Stimulated activated CD8-positive, alpha-beta memory T cell treated with anti-CD3 and anti-CD28 coated beads, Interleukin-12 subunit alpha, Interleukin-12 subunit beta, amount 100 ng/mL, for 1 hour (primary cell): ENCODE results near the gene MTCL1.

Experiments
- DNase-seq: peaks from one replicate; pipeline ENCODE4 v3.0.0-alpha.2; 2020; ENCODE audit warnings: low read depth

The MTCL1 gene

GRCh38 chr18:8771930-8772329 is 66.6 kb downstream of the MTCL1 start:
- no peak for DNase-seq

GRCh38 chr18:8773980-8774379 is 68.6 kb downstream of the MTCL1 start:
- no peak for DNase-seq

DNA sequence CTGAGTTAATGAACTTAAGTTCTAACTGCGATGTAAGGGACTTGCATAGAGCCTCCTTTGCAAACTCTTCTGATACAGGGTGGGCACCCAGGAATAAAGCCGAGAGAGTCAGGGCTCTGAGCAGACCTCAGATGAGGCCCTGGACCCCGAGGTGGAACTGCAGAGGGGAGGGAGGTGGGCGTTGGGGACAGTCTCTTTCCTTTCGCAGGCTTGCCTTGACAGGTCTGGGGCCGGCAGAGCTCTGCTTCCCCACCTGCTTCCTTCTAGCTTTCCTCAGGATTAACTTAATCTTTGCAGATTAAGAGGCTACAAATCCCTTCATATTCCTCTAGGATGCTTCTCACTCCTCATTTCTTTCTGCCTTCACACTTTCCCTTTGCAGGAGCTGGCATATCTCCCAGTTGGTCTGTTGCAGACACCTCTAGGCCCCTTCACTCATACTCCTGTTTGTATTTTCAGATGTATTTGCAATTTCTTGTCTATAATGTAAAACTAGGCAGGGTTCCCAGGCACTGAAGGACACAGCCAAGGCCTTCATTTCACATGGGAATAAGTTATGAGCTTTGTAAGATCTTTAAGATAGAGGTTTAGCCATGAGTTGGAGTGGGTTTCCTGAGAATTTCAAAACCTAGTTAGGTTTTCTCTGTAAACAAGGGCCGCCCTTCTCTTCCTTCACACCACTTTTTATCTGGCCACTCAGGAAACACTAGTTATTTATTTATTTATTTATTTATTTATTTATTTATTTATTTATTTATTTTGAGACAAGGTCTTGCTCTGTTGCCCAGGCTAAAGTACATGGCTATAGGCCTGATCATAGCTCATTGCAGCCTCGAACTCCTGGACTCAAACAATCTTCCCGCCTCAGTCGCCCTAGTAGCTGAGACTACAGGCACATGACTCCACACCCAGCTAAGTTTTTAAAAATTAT is 70.9 kb downstream of the MTCL1 start:
- no peak for DNase-seq

DNA sequence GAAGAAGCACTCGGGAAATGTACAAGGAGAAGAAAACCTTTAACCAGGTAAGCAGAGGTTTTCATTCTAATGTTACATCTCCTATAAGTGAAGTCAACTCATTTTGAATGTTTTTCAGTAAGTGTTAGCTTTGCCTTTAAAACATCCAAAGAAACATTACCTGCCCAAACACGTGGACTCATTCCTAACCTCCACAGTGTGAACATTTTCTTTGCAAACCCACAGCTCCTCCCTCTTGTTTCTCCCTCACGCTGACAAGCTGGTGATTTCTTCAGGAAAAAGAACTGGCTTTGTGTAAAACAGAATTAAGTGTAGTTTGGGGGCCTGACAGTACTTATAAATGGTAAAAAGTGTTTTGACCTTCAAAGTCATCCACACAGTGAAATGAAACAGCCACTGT is 72.5 kb downstream of the MTCL1 start:
- DNase-seq = no peak

GRCh38 chr18:8778386-8778785 is 73.0 kb downstream of the MTCL1 start:
- DNase-seq = no peak

- no peak for DNase-seq
Observed at GRCh38 chr18:8778824-8779223, 73.5 kb downstream of the MTCL1 start.

- no peak for DNase-seq
Observed at GRCh38 chr18:8779251-8779650, 73.9 kb downstream of the MTCL1 start.

DNA sequence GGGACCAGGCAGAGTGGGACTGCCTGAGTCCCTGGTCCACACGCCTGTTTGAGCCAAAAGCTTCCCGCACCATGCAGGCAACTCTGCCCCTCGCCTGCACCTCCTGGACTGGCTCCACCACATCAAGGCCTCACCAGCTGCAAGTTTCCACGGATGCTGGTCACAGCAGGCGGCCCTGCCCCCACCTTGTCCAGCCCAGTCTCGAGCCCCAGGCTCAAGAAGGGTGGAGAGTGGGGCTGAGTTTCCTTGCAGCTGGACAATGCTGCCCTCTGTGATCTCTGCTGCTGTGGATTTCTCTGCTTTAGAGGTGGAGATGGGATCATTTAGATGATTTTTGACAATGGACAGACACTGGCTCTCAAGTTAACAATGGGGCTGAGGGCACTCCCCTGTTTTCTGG is 74.9 kb downstream of the MTCL1 start:
- no peak for DNase-seq

- DNase-seq = no peak
Observed at GRCh38 chr18:8781671-8782070, 76.3 kb downstream of the MTCL1 start.

- DNase-seq = no peak
Observed at GRCh38 chr18:8783335-8783993, 78.1 kb downstream of the MTCL1 start.

- no peak for DNase-seq
Observed at GRCh38 chr18:8783994-8784530, 78.7 kb downstream of the MTCL1 start.

- no peak for DNase-seq
Observed at GRCh38 chr18:8785261-8785660, 79.9 kb downstream of the MTCL1 start.

DNA sequence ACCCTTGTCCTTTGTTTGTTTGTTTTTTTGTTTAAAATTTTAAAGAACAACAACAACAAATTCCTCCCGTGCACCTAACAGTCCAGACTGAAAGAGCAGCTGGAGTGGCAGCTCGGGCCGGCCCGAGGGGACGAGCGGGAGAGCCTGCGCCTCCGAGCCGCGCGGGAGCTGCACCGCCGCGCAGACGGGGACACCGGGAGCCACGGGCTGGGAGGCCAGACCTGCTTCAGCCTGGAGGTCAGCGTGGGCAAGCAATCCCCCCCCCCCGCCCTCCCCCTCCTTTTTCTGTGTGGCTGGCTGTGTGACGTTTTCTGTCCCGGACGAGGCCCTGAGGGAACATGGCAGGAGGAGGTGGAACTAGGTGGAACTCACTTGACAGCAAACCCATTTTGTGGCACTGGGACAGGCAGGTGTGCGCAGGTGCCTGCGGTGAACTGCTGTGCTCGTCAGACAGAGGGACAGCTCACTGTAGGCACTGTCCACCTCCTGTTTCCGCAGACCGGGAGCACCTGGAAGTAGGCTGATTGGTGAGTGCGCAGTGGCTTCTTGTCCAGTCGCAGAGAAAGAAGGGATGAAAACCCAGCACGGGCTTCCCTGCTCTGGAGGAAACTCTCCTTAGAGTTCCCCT is 80.6 kb downstream of the MTCL1 start:
- no peak for DNase-seq

GRCh38 chr18:8786483-8787370 is 81.4 kb downstream of the MTCL1 start:
- DNase-seq = no peak

GRCh38 chr18:8787371-8787670 is 82.0 kb downstream of the MTCL1 start:
- DNase-seq = no peak

DNA sequence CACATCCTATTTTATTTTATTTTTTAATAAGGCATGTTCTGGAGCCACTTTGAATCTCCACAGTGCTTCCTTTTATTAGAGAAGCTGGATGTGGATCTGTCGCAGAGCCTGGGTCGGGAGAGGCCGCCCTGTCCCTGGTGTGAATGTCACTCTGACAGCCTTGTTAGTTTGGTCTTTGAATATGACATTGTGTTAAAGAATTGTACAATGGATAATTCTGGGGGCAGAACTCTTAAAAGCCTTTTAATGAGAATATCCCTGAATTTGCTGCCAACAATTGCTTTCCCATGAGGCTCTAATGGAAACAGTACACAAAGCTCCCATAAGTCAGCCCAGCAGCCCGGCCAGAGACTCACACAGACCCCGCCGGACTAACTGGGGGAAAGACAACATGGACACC is 82.4 kb downstream of the MTCL1 start:
- no peak for DNase-seq

GRCh38 chr18:8788503-8789429 is 83.4 kb downstream of the MTCL1 start:
- DNase-seq = no peak

DNA sequence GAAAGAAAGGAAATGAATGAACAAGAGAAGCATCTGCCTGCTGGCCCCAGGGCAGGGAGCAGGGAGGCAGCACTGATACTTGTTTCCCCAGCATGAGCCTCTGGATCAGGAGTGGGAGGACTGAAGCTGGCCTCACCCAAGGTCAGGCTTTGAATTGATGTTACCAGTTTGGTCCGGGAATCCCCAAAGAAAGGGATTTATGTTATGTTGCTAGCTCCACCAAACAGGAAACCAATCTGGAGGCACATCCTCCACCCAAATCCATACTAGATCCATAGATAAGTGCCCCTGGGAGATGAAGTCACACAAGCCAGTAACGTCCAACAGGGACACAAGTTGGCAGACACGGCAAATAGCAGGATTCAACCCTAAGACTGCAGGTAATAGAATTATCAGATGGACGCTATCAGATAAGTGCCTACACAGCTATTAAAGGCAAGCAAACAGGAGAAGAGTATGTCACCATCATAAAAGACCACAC is 85.9 kb downstream of the MTCL1 start:
- no peak for DNase-seq

- DNase-seq = no peak
Observed at GRCh38 chr18:8792688-8793316, 87.4 kb downstream of the MTCL1 start.
